SK-N-SH (cell line): ENCODE results near the gene TBL3. TPM values are rescaled to one million over a fixed set of nuclear protein-coding genes. Genes with fewer than 3 reads are reported as not detected.
A peak's percentile ranks its signal among the peaks of the same experiment; 100 is the strongest.

Experiments
- CTCF ChIA-PET: fragments of 300-600, 350-600 bp; formaldehyde crosslinking; extraction: SDS; loops from one replicate; lab custom pipeline; 2021; lab: Yijun Ruan, JAX
- POLR2A ChIA-PET: fragments of 350-600 bp; sonication (Branson Sonifier 250); formaldehyde crosslinking; extraction: SDS; loops from one replicate; lab custom pipeline; 2020; ENCODE audit warnings: antibody characterized with exemption, inconsistent platforms; lab: Yijun Ruan, JAX
- DNase-seq: peaks from one replicate; pipeline ENCODE4 v3.0.0; 2012
- H2AFZ ChIP-seq: fragments of 200-600 bp; sonication (generic); 2 replicates; pipeline ENCODE4 v1.8.1; 2016; ENCODE audit warnings: antibody characterized with exemption, mild to moderate bottlenecking, low read depth
- H3F3A ChIP-seq: fragments of 200-600 bp; sonication (generic); replicated peaks from 2 replicates; pipeline ENCODE3; 2016; ENCODE audit warnings: antibody characterized with exemption, mild to moderate bottlenecking; ENCODE audit not compliant: insufficient read depth
- H3K27ac ChIP-seq, 2 experiments: fragments of 200-500 bp in 1 of 2; fragments of 200-600 bp in 1 of 2; sonication (Bioruptor generic) in 1 of 2; sonication (generic), shearing (Covaris generic) in 1 of 2; 2 replicates each; pipeline versions ENCODE4 v1.5.1 to v1.6.1; 2014 to 2016; ENCODE audit warnings: low read depth in 2 of 2, inconsistent platforms in 1 of 2, low read length in 1 of 2, mild to moderate bottlenecking in 1 of 2, mixed read lengths in 1 of 2
- H3K27me3 ChIP-seq: fragments of 200-600 bp; sonication (generic), shearing (Covaris generic); 2 replicates; pipeline ENCODE4 v1.6.1; 2016; ENCODE audit warnings: mixed run types; ENCODE audit not compliant: insufficient read depth
- H3K36me3 ChIP-seq, 2 experiments: fragments of 200-500 bp in 1 of 2; fragments of 200-600 bp in 1 of 2; sonication (Bioruptor generic) in 1 of 2; sonication (generic) in 1 of 2; replicated peaks in 1 of 2; 2 replicates each; pipeline versions ENCODE3 to v1.5.1; 2014 to 2016; ENCODE audit warnings: low read length in 1 of 2, mild to moderate bottlenecking in 1 of 2; ENCODE audit not compliant: insufficient read depth in 2 of 2, control insufficient read depth in 1 of 2
- H3K4me1 ChIP-seq, 2 experiments: fragments of 200-500 bp in 1 of 2; fragments of 200-600 bp in 1 of 2; sonication (Bioruptor generic) in 1 of 2; sonication (generic), shearing (Covaris generic) in 1 of 2; 2 replicates each; pipeline versions ENCODE4 v1.5.1 to v1.6.1; 2014 to 2016; ENCODE audit warnings: low read depth in 1 of 2, low read length in 1 of 2, mixed run types in 1 of 2; ENCODE audit not compliant: insufficient read depth in 2 of 2, control insufficient read depth in 1 of 2
- H3K4me2 ChIP-seq: fragments of 200-600 bp; sonication (generic), shearing (Covaris generic); 2 replicates; pipeline ENCODE4 v1.6.1; 2017; ENCODE audit warnings: mixed run types
- H3K4me3 ChIP-seq, 2 experiments: fragments of 200-500 bp in 1 of 2; fragments of 200-600 bp in 1 of 2; sonication (Bioruptor generic) in 1 of 2; sonication (generic), shearing (Covaris generic) in 1 of 2; 2 replicates each; pipeline versions ENCODE4 v1.5.1 to v1.8.1; 2014 to 2016; ENCODE audit warnings: low read depth in 2 of 2, inconsistent platforms in 1 of 2, low read length in 1 of 2, mild to moderate bottlenecking in 1 of 2, mixed read lengths in 1 of 2, moderate library complexity in 1 of 2
- H3K79me2 ChIP-seq: fragments of 200-600 bp; sonication (generic); 2 replicates; pipeline ENCODE4 v1.8.1; 2017; ENCODE audit warnings: mild to moderate bottlenecking; ENCODE audit not compliant: insufficient read depth
- H3K9ac ChIP-seq: fragments of 200-600 bp; sonication (generic); 2 replicates; pipeline ENCODE4 v1.6.1; 2017; ENCODE audit warnings: mixed run types
- H3K9me2 ChIP-seq: fragments of 200-600 bp; sonication (generic); 2 replicates; pipeline ENCODE4 v1.6.1; 2017; ENCODE audit warnings: mixed run types
- H3K9me3 ChIP-seq: fragments of 200-600 bp; sonication (generic); 2 replicates; pipeline ENCODE4 v1.6.1; 2017; ENCODE audit warnings: mixed run types, mild to moderate bottlenecking, moderate library complexity
- H4K20me1 ChIP-seq: fragments of 200-600 bp; sonication (generic); 2 replicates; pipeline ENCODE4 v1.6.1; 2017; ENCODE audit warnings: mild to moderate bottlenecking, mixed run types; ENCODE audit not compliant: insufficient read depth
- EP300 ChIP-seq, 2 experiments: IDR thresholded peaks; 2 replicates each; pipeline versions ENCODE4 v1.4.0 to v1.6.1; 2012; ENCODE audit warnings: borderline replicate concordance in 1 of 2, low read depth in 1 of 2, low read length in 1 of 2
- EZH2phosphoT487 ChIP-seq: fragments of 200-600 bp; sonication (generic); IDR thresholded peaks from 2 replicates; pipeline ENCODE4 v1.6.1; 2017; ENCODE audit warnings: low read depth, mixed run types, mild to moderate bottlenecking, antibody characterized with exemption, moderate library complexity, borderline replicate concordance
- FOSL2 ChIP-seq: IDR thresholded peaks from 2 replicates; pipeline ENCODE4 v1.4.0; 2012; ENCODE audit warnings: low read depth, mild to moderate bottlenecking, moderate library complexity, borderline replicate concordance
- FOXJ3 ChIP-seq: sonication (generic); formaldehyde crosslinking; IDR thresholded peaks from 2 replicates; pipeline ENCODE4 v1.5.1; 2020; ENCODE audit warnings: mild to moderate bottlenecking, missing genetic modification reagents
- FOXM1 ChIP-seq: IDR thresholded peaks from 2 replicates; pipeline ENCODE4 v1.4.0; 2012; ENCODE audit warnings: low read depth, mild to moderate bottlenecking
- IRF3 ChIP-seq: fragments of 150-350 bp; IDR thresholded peaks from 2 replicates; pipeline ENCODE4 v1.6.1; 2016; ENCODE audit warnings: mild to moderate bottlenecking, low read depth, low read length
- JUND ChIP-seq: IDR thresholded peaks from 2 replicates; pipeline ENCODE4 v1.4.0; 2012
- MXI1 ChIP-seq: IDR thresholded peaks from 2 replicates; pipeline ENCODE4 v1.6.1; 2012; ENCODE audit warnings: mild to moderate bottlenecking, low read depth, low read length, improper control_type of control experiment
- NFIC ChIP-seq: IDR thresholded peaks from 2 replicates; pipeline ENCODE4 v1.4.0; 2012; ENCODE audit warnings: borderline replicate concordance
- NRF1 ChIP-seq: IDR thresholded peaks from 2 replicates; pipeline ENCODE4 v1.6.1; 2012; ENCODE audit warnings: low read depth, mild to moderate bottlenecking, low read length
- REST ChIP-seq: IDR thresholded peaks from 2 replicates; pipeline ENCODE4 v1.6.1; 2012; ENCODE audit warnings: mild to moderate bottlenecking, low read depth, low read length, moderate library complexity
- RFX5 ChIP-seq: IDR thresholded peaks from 2 replicates; pipeline ENCODE4 v1.6.1; 2012; ENCODE audit warnings: mild to moderate bottlenecking, improper control_type of control experiment, low read length
- SIN3A ChIP-seq: IDR thresholded peaks from 2 replicates; pipeline ENCODE4 v1.6.1; 2012; ENCODE audit warnings: low read depth, mild to moderate bottlenecking, low read length, moderate library complexity, borderline replicate concordance
- TAF1 ChIP-seq: IDR thresholded peaks from 2 replicates; pipeline ENCODE4 v1.6.1; 2012; ENCODE audit warnings: low read depth, mild to moderate bottlenecking, low read length, moderate library complexity, borderline replicate concordance
- TEAD4 ChIP-seq: IDR thresholded peaks from 2 replicates; pipeline ENCODE4 v1.4.0; 2012; ENCODE audit warnings: mild to moderate bottlenecking, borderline replicate concordance; ENCODE audit not compliant: insufficient read depth
- USF2 ChIP-seq: fragments of 150-350 bp; IDR thresholded peaks from 2 replicates; pipeline ENCODE4 v1.6.1; 2017; ENCODE audit warnings: antibody characterized with exemption, low read length, low read depth, borderline replicate concordance
- YY1 ChIP-seq: IDR thresholded peaks from 2 replicates; pipeline ENCODE4 v1.4.0; 2012; ENCODE audit warnings: low read depth, mild to moderate bottlenecking
- WGBS: methylation state at CpG from one replicate; pipeline ENCODE4 v1.1.6; 2017; ENCODE audit warnings: low lambda C conversion rate; 5-methylcytosine and 5-hydroxymethylcytosine counted together
- polyA plus RNA-seq, 3 experiments: library from polyadenylated mRNA; depleted of rRNA; stranded (reverse); fragments of >200 nt; gene quantifications; 2 replicates each; pipeline ENCODE4 v1.2.3, GENCODE V29; 2012
- TF ChIP-seq, protein P1 (sequence below): IDR thresholded peaks from 2 replicates; pipeline ENCODE4 v1.4.0; 2012; ENCODE audit warnings: low read depth, borderline replicate concordance

TBL3 gene
- polyA plus RNA-seq, 1 of the 3 experiments (the other 2 are of a cell fraction): 37.1 TPM

DNA sequence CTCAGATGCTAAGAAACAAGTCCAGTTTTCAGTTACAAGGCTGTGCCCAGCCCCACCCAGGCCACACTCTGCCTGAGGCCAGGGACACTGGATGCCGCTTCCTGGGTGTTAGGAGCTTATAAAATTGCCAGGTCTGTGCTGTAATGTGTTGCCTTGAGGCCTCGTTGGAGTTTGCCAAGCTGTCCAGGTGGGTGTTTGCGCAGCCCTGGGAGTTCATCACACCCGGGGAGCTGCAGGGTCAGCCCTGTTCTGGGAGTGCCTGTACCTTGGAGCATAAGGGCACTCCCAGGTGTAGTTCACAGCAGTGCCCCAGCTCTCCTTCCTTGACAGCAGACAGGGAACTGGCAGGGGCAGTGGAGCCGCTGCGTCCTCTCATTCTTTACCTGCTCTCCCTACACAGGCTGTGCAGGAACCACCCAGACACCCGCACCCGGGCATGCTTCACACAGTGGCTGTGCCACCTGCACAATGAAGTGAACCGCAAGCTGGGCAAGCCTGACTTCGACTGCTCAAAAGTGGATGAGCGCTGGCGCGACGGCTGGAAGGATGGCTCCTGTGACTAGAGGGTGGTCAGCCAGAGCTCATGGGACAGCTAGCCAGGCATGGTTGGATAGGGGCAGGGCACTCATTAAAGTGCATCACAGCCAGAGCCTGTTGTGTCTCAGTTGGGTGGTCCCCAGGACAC lies 13.8 kb downstream of the TBL3 start:
- WGBS: 92% methylated on average over 13 of the region's 14 CpGs
- CTCF ChIA-PET: interaction anchor here (1.0 to 12.9 kb wide), 3 partner anchors 9 to 31 kb away, joined by 3 to 108 read pairs (median 3); no protein-coding TSS in a partner anchor
- Histone ChIP-seq H3K4me1 (peaks cover 8 to 32% of the 10 kb centered on the region in 2 experiments; a peak in 2 of 4 replicates), H3K79me2 (peaks cover 19% of the 10 kb centered on the region; the same call in 1 of the 2 replicates), H2AFZ (no peak overlapping the region), H3F3A (peaks cover 15% of the 10 kb centered on the region), H3K4me3 (peak overlapping the region; percentile 77 to 80; a peak in 3 of 4 replicates), H3K27ac (no peak overlapping the region), H3K27me3 (no peaks in the 10 kb centered on the region), H3K9ac (peak overlapping the region; percentile 85; the same call in 1 of the 2 replicates), H3K9me2 (no peaks in the 10 kb centered on the region), H3K4me2 (peak overlapping the region; percentile 99), H4K20me1 (no peaks in the 10 kb centered on the region), H3K36me3 (peaks cover 5 to 13% of the 10 kb centered on the region in 2 experiments), H3K9me3 (no peaks in the 10 kb centered on the region)
- POLR2A ChIA-PET: interaction anchor here (1.1 to 1.8 kb wide), 3 partner anchors 14 to 21 kb away, joined by 4 to 8 read pairs (median 5); partner anchors contain the start of genes RPS2 and TBL3
- DNase-seq: no peak
- no peak for TF ChIP-seq TEAD4
- TF ChIP-seq TAF1: no peak
- TF ChIP-seq REST: no peak
- no peak for TF ChIP-seq NFIC
- no peak for TF ChIP-seq JUND
- no peak for TF ChIP-seq IRF3
- TF ChIP-seq RFX5: no peak
- TF ChIP-seq SIN3A: no peak
- TF ChIP-seq FOXJ3 (CRISPR knock-in tag): no peak
- TF ChIP-seq FOXM1: no peak
- TF ChIP-seq EP300 (IDR thresholded peaks at IDR 0.05; ENCODE audit: borderline replicate concordance in 1 of 2, low read depth in 1 of 2, low read length in 1 of 2): no peak
- no peak for TF ChIP-seq EZH2phosphoT487
- TF ChIP-seq MXI1: no peak
- TF ChIP-seq, protein P1, sequence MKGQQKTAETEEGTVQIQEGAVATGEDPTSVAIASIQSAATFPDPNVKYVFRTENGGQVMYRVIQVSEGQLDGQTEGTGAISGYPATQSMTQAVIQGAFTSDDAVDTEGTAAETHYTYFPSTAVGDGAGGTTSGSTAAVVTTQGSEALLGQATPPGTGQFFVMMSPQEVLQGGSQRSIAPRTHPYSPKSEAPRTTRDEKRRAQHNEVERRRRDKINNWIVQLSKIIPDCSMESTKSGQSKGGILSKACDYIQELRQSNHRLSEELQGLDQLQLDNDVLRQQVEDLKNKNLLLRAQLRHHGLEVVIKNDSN: no peak
- no peak for TF ChIP-seq USF2
- no peak for TF ChIP-seq NRF1
- no peak for TF ChIP-seq FOSL2
- TF ChIP-seq YY1: no peak
